DOHH2 (cell line): Measurements from ENCODE around the gene MADD.

Experiments
- H3F3A ChIP-seq: fragments of 200-600 bp; sonication (generic), shearing (Covaris generic); 2 replicates; pipeline ENCODE4 v1.6.0; 2016; ENCODE audit warnings: antibody characterized with exemption, mild to moderate bottlenecking; ENCODE audit not compliant: control insufficient read depth, insufficient read depth
- H3K27ac ChIP-seq: fragments of 200-600 bp; sonication (generic); 2 replicates; pipeline ENCODE4 v1.5.1; 2014; ENCODE audit warnings: low read depth, mild to moderate bottlenecking, low read length, moderate library complexity
- H3K27me3 ChIP-seq: fragments of 200-600 bp; sonication (generic); 2 replicates; pipeline ENCODE4 v1.6.1; 2014; ENCODE audit warnings: mild to moderate bottlenecking, low read length, mixed read lengths; ENCODE audit not compliant: control insufficient read depth
- H3K36me3 ChIP-seq: fragments of 200-600 bp; sonication (generic); 2 replicates; pipeline ENCODE4 v1.6.1; 2014; ENCODE audit warnings: mild to moderate bottlenecking, low read length, moderate library complexity, mixed read lengths; ENCODE audit not compliant: control insufficient read depth
- H3K4me1 ChIP-seq: fragments of 200-600 bp; sonication (generic); 2 replicates; pipeline ENCODE4 v1.6.1; 2014; ENCODE audit warnings: mild to moderate bottlenecking, low read length, mixed read lengths; ENCODE audit not compliant: control insufficient read depth
- H3K4me2 ChIP-seq: fragments of 200-600 bp; sonication (generic); 2 replicates; pipeline ENCODE4 v1.6.0; 2014; ENCODE audit warnings: mild to moderate bottlenecking, low read length, moderate library complexity
- H3K4me3 ChIP-seq: fragments of 200-600 bp; sonication (generic); 2 replicates; pipeline ENCODE4 v1.5.1; 2014; ENCODE audit warnings: mild to moderate bottlenecking, low read length, mixed read lengths
- H3K79me2 ChIP-seq: fragments of 200-600 bp; sonication (generic); 2 replicates; pipeline ENCODE4 v1.6.1; 2014; ENCODE audit warnings: mild to moderate bottlenecking, low read length, mixed read lengths; ENCODE audit not compliant: control insufficient read depth
- H3K9me2 ChIP-seq: fragments of 200-600 bp; sonication (generic); replicated peaks from 2 replicates; pipeline ENCODE4 v1.6.1; 2014; ENCODE audit warnings: mild to moderate bottlenecking, low read length, mixed read lengths; ENCODE audit not compliant: control insufficient read depth
- H3K9me3 ChIP-seq: fragments of 200-600 bp; sonication (generic); 2 replicates; pipeline ENCODE4 v1.6.1; 2014; ENCODE audit warnings: antibody characterized with exemption, low read length, mixed read lengths; ENCODE audit not compliant: control insufficient read depth, insufficient read depth
- H4K20me1 ChIP-seq: fragments of 200-600 bp; sonication (generic); 2 replicates; pipeline ENCODE4 v1.6.0; 2014; ENCODE audit warnings: low read depth, mild to moderate bottlenecking, antibody characterized with exemption, low read length, moderate library complexity; ENCODE audit not compliant: control insufficient read depth, insufficient read depth
- EZH2phosphoT487 ChIP-seq: fragments of 200-600 bp; sonication (generic); IDR thresholded peaks from 2 replicates; pipeline ENCODE4 v1.6.1; 2017; ENCODE audit warnings: borderline replicate concordance, mild to moderate bottlenecking, antibody characterized with exemption, low read length, moderate library complexity, mixed read lengths
- TF ChIP-seq, protein P1 (sequence below): fragments of 200-600 bp; sonication (generic); IDR thresholded peaks from one replicate; pipeline ENCODE4 v1.5.1; 2014; ENCODE audit warnings: antibody characterized with exemption, mild to moderate bottlenecking, low read depth, low read length; ENCODE audit not compliant: poor library complexity, severe bottlenecking

The MADD gene

GRCh38 chr11:47225552-47226400 lies 44.2 kb upstream of the MADD start:
- Histone ChIP-seq H3K36me3 (peaks cover 9% of the 10 kb centered on the region), H4K20me1 (no peaks in the 10 kb centered on the region), H3K79me2 (no peaks in the 10 kb centered on the region), H3K9me2 (no peaks in the 10 kb centered on the region), H3K4me2 (no peak overlapping the region), H3K9me3 (no peaks in the 10 kb centered on the region), H3K4me1 (peaks cover 14% of the 10 kb centered on the region), H3F3A (no peaks in the 10 kb centered on the region), H3K4me3 (no peak overlapping the region), H3K27me3 (no peaks in the 10 kb centered on the region), H3K27ac (no peak overlapping the region)
- TF ChIP-seq EZH2phosphoT487: no peak
- TF ChIP-seq, protein P1, sequence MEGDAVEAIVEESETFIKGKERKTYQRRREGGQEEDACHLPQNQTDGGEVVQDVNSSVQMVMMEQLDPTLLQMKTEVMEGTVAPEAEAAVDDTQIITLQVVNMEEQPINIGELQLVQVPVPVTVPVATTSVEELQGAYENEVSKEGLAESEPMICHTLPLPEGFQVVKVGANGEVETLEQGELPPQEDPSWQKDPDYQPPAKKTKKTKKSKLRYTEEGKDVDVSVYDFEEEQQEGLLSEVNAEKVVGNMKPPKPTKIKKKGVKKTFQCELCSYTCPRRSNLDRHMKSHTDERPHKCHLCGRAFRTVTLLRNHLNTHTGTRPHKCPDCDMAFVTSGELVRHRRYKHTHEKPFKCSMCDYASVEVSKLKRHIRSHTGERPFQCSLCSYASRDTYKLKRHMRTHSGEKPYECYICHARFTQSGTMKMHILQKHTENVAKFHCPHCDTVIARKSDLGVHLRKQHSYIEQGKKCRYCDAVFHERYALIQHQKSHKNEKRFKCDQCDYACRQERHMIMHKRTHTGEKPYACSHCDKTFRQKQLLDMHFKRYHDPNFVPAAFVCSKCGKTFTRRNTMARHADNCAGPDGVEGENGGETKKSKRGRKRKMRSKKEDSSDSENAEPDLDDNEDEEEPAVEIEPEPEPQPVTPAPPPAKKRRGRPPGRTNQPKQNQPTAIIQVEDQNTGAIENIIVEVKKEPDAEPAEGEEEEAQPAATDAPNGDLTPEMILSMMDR: no peak

GRCh38 chr11:47229161-47229560 lies 40.8 kb upstream of the MADD start:
- Histone ChIP-seq H3K79me2 (no peaks in the 10 kb centered on the region), H4K20me1 (no peaks in the 10 kb centered on the region), H3K4me3 (no peak overlapping the region), H3K27ac (no peak overlapping the region), H3K36me3 (peaks cover 7% of the 10 kb centered on the region), H3K9me2 (no peaks in the 10 kb centered on the region), H3K4me2 (no peak overlapping the region), H3F3A (no peaks in the 10 kb centered on the region), H3K27me3 (no peaks in the 10 kb centered on the region), H3K9me3 (no peaks in the 10 kb centered on the region), H3K4me1 (peaks cover 19% of the 10 kb centered on the region)
- TF ChIP-seq, protein P1: no peak
- TF ChIP-seq EZH2phosphoT487: no peak

DNA sequence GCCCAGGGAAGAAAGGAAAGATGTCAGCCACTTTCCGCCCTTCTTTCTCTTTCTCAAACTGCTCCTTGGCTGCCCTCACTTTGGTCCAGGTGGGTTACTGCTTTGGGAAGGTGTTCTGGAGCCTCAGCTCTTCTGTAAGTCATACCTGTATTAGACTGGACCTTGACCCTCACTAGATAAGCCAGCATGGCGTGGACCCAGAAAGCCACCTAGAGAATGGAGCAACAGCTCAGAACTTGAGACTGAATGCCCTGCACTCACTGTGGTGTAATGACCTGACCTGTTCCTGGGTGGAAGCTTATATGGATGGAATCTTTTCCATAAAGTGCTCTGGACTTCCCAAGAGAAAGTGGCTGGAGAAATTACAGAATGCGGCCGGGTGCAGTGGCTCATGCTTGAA lies 36.9 kb upstream of the MADD start:
- no peaks in the 10 kb centered on the region for H3K9me3 ChIP-seq
- peaks cover 6% of the 10 kb centered on the region; the same call in 1 of the 2 replicates for H3F3A ChIP-seq
- no peaks in the 10 kb centered on the region for H3K27me3 ChIP-seq
- H3K4me1 ChIP-seq: peaks cover 23% of the 10 kb centered on the region
- H3K79me2 ChIP-seq: no peaks in the 10 kb centered on the region
- H3K4me2 ChIP-seq: no peak overlapping the region
- no peaks in the 10 kb centered on the region for H3K9me2 ChIP-seq
- no peak overlapping the region for H3K4me3 ChIP-seq
- no peaks in the 10 kb centered on the region for H4K20me1 ChIP-seq
- H3K27ac ChIP-seq: no peak overlapping the region
- H3K36me3 ChIP-seq: peaks cover 12% of the 10 kb centered on the region; the same call in 1 of the 2 replicates
- TF ChIP-seq EZH2phosphoT487: no peak
- TF ChIP-seq, protein P1: no peak
